ENCODE results near the gene ENO2. TPM values are rescaled to one million over a fixed set of nuclear protein-coding genes. Genes with fewer than 3 reads are reported as not detected.
A peak's percentile ranks its signal among the peaks of the same experiment; 100 is the strongest.

The ENO2 gene
- total RNA-seq, 6 donors from 2014 or later: 33.4 to 44.0 (median 40.7) TPM

DNA sequence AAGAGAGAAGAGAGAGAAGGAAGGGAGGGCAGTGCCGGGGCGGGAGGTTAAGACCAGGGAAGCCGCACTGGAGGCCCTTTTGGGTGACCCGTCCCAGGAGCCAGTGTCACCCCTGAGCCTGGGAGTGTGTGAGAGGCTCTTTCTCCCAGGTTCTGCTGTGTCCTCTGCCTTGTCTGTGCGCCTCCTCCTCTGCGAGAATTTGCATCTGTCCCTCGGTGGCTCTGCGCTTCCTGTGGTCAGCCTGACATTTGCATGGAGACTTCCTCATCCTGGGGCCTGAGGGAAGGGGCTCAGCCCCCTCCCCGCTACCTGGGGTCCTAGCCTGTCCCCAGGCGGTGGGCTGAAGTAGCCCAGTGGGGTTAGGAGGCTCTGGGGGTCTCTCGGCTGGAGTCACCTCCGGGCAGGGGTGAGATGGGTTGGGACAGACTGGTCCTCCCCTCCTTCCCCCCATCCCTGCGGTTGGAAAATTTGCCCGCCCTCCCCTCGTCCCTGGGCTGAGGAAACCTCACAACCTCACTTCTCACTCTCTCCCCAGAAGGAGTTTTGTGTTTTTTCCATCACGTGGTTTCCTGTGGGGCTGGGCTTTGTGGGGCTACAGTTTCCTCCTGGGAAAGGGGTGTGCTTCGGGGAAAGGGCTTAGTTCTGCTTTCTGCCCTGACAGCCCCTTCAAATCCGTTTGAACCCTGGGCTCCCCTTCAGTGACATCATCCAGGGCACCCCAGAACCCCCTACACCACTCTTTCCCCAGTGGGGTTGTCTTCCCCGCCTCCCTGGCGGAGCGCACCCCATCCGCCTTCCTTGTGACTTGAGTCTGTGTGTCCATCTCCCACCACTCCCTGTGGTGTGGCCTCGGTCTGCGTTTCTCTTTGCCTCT is 39.3 kb downstream of the ENO2 start:
- ATAC-seq (ENCODE audit: low FRiP score in 2 of 2): peak; percentile 54 to 77
- DNase-seq: peak in 1 of 2 donors; percentile 75

GRCh38 chr12:6954316-6955107 is 40.1 kb downstream of the ENO2 start:
- TF ChIP-seq EP300 (IDR thresholded peaks at IDR 0.05) (no peak), POLR2AphosphoS5 (IDR thresholded peaks at IDR 0.05) (no peak), POLR2A (IDR thresholded peaks at IDR 0.05) (no peak)
- TF ChIP-seq, protein P1, sequence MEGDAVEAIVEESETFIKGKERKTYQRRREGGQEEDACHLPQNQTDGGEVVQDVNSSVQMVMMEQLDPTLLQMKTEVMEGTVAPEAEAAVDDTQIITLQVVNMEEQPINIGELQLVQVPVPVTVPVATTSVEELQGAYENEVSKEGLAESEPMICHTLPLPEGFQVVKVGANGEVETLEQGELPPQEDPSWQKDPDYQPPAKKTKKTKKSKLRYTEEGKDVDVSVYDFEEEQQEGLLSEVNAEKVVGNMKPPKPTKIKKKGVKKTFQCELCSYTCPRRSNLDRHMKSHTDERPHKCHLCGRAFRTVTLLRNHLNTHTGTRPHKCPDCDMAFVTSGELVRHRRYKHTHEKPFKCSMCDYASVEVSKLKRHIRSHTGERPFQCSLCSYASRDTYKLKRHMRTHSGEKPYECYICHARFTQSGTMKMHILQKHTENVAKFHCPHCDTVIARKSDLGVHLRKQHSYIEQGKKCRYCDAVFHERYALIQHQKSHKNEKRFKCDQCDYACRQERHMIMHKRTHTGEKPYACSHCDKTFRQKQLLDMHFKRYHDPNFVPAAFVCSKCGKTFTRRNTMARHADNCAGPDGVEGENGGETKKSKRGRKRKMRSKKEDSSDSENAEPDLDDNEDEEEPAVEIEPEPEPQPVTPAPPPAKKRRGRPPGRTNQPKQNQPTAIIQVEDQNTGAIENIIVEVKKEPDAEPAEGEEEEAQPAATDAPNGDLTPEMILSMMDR (IDR thresholded peaks at IDR 0.05): no peak
- Histone ChIP-seq H3K4me1 (peaks cover 38 to 72% (median 60%) of the 10 kb centered on the region in 4 donors), H3K27me3 (no peaks in the 10 kb centered on the region), H3K36me3 (peaks cover 0 to 21% (median 13%) of the 10 kb centered on the region in 4 donors), H3K27ac (peak overlapping the region; percentile 81 to 97 (median 88)), H3K4me3 (peak overlapping the region in 2 of 4 donors; percentile 51 to 54), H3K9me3 (no peaks in the 10 kb centered on the region)
- 71 to 78% methylated on average over 7 to 20 of the region's 21 CpGs for WGBS, 2 donors
- ATAC-seq (ENCODE audit: low FRiP score in 2 of 2) (no peak), DNase-seq (no peak)

More for the DNA sequence above, 39.3 kb downstream of the ENO2 start:
- H3K4me1 ChIP-seq: peaks cover 31 to 72% (median 57%) of the 10 kb centered on the region in 4 donors
- H3K36me3 ChIP-seq: peaks cover 0 to 21% (median 13%) of the 10 kb centered on the region in 4 donors
- no peaks in the 10 kb centered on the region for H3K27me3 ChIP-seq
- peak overlapping the region in 3 of 4 donors; percentile 43 to 54 (median 51) for H3K4me3 ChIP-seq
- TF ChIP-seq, protein P1 (IDR thresholded peaks at IDR 0.05): no peak
- TF ChIP-seq EP300 (IDR thresholded peaks at IDR 0.05) (no peak), POLR2A (IDR thresholded peaks at IDR 0.05) (peak in 1 of 4 donors; percentile 80), POLR2AphosphoS5 (IDR thresholded peaks at IDR 0.05) (peak in 1 of 2 donors; percentile 23)
- no peaks in the 10 kb centered on the region for H3K9me3 ChIP-seq
- WGBS, 2 donors: 39 to 56% methylated on average over 22 to 24 of the region's 24 CpGs
- peak overlapping the region; percentile 81 to 97 (median 88) for H3K27ac ChIP-seq

- 80 to 93% methylated on average over 17 to 18 of the region's 22 CpGs for WGBS, 2 donors
- Histone ChIP-seq H3K4me1 (peaks cover 46 to 76% (median 65%) of the 10 kb centered on the region in 4 donors), H3K27ac (peak overlapping the region in 3 of 4 donors; percentile 81 to 97 (median 92))
These were observed 41.0 kb downstream of the ENO2 start for GRCh38 chr12:6955108-6956020.

More at GRCh38 chr12:6955108-6956020, 41.0 kb downstream of the ENO2 start:
- ATAC-seq (ENCODE audit: low FRiP score in 2 of 2): no peak
- peak overlapping the region in 1 of 4 donors; percentile 54 for H3K4me3 ChIP-seq
- peaks cover 0 to 22% (median 16%) of the 10 kb centered on the region in 4 donors for H3K36me3 ChIP-seq
- H3K9me3 ChIP-seq: no peaks in the 10 kb centered on the region
- H3K27me3 ChIP-seq: no peaks in the 10 kb centered on the region
- TF ChIP-seq, protein P1 (IDR thresholded peaks at IDR 0.05): no peak
- no peak for DNase-seq

Measured in upper lobe of left lung (tissue), 6 donors.